H1 (cell line): Measurements from ENCODE around the gene PTMA. TPM values are rescaled to one million over a fixed set of nuclear protein-coding genes. Genes with fewer than 3 reads are reported as not detected.

Experiments used
- CTCF ChIA-PET: fragments of 300-600 bp; sonication (Branson Sonifier 250); formaldehyde crosslinking; loops from one replicate; lab custom pipeline; 2021; ENCODE audit not compliant: partially characterized antibody; lab: Charles Lee
- POLR2A ChIA-PET: fragments of 300-600 bp; sonication (Branson Sonifier 250); formaldehyde crosslinking; loops from one replicate; lab custom pipeline; 2021; ENCODE audit warnings: inconsistent platforms; ENCODE audit not compliant: partially characterized antibody; lab: Charles Lee
- DNase-seq, 2 experiments: peaks; one replicate each; pipeline versions ENCODE4 v3.0.0 to v3.0.0-alpha.2; 2010 to 2022; ENCODE audit warnings: low spot score in 2 of 2, low read depth in 1 of 2, mixed read lengths in 1 of 2
- FAIRE-seq: peaks from 2 replicates; lab custom pipeline; 2011; peaks lifted over from hg19 to GRCh38; lab: Jason Lieb, UNC
- H2AFZ ChIP-seq: 2 replicates; pipeline ENCODE4 v1.8.1; 2012; ENCODE audit warnings: low read length, inconsistent platforms
- H2AK5ac ChIP-seq: 2 replicates; pipeline ENCODE4 v1.6.1; 2013; ENCODE audit warnings: low read depth, low read length
- H2BK120ac ChIP-seq: replicated peaks from 2 replicates; pipeline ENCODE3; 2013; ENCODE audit warnings: low read depth, low read length, inconsistent platforms
- H2BK12ac ChIP-seq: 2 replicates; pipeline ENCODE4 v1.6.1; 2013; ENCODE audit warnings: low read depth, low read length
- H2BK15ac ChIP-seq: 2 replicates; pipeline ENCODE4 v1.6.1; 2013; ENCODE audit warnings: low read length
- H2BK20ac ChIP-seq: 2 replicates; pipeline ENCODE4 v1.6.1; 2013; ENCODE audit warnings: low read length
- H2BK5ac ChIP-seq: 2 replicates; pipeline ENCODE4 v1.6.1; 2013; ENCODE audit warnings: low read depth, low read length
- H3K14ac ChIP-seq: 2 replicates; pipeline ENCODE4 v1.6.1; 2013; ENCODE audit warnings: inconsistent platforms; ENCODE audit not compliant: insufficient read length
- H3K18ac ChIP-seq: 2 replicates; pipeline ENCODE4 v1.6.1; 2013; ENCODE audit warnings: low read length; ENCODE audit errors: extremely low read depth
- H3K23ac ChIP-seq: 2 replicates; pipeline ENCODE4 v1.6.1; 2013; ENCODE audit warnings: inconsistent platforms; ENCODE audit not compliant: insufficient read length
- H3K23me2 ChIP-seq: 2 replicates; pipeline ENCODE4 v1.6.1; 2013; ENCODE audit warnings: low read depth, low read length
- H3K27ac ChIP-seq: 2 replicates; pipeline ENCODE4 v1.6.1; 2011; ENCODE audit warnings: low read depth, low read length, inconsistent platforms
- H3K27me3 ChIP-seq, 4 experiments: replicated peaks in 1 of 4; 1 replicate in 1 of 4; 2 replicates in 3 of 4; pipeline versions ENCODE4 v1.6.1 to v1.8.1; 2011 to 2013; ENCODE audit warnings: low read length in 3 of 4, mild to moderate bottlenecking in 3 of 4, inconsistent platforms in 2 of 4, mixed read lengths in 2 of 4, moderate library complexity in 1 of 4; ENCODE audit not compliant: control insufficient read depth in 3 of 4, insufficient read depth in 3 of 4; ENCODE audit errors: extremely low read depth in 1 of 4
- H3K36me3 ChIP-seq, 4 experiments: 2 replicates each; pipeline versions ENCODE4 v1.6.1 to v1.8.1; 2011 to 2013; ENCODE audit warnings: mild to moderate bottlenecking in 4 of 4, low read length in 3 of 4, moderate library complexity in 2 of 4, control low read depth in 1 of 4, inconsistent platforms in 1 of 4; ENCODE audit not compliant: insufficient read depth in 4 of 4, control insufficient read depth in 2 of 4
- H3K4ac ChIP-seq: replicated peaks from 2 replicates; pipeline ENCODE3; 2013; ENCODE audit warnings: low read length, low read depth, mixed read lengths, inconsistent platforms; ENCODE audit not compliant: insufficient read length
- H3K4me1 ChIP-seq, 4 experiments: replicated peaks in 1 of 4; 1 replicate in 1 of 4; 2 replicates in 3 of 4; pipeline versions ENCODE4 v1.6.1 to v1.8.1; 2011 to 2013; ENCODE audit warnings: low read length in 3 of 4, inconsistent platforms in 2 of 4, mixed read lengths in 1 of 4; ENCODE audit not compliant: insufficient read depth in 4 of 4, control insufficient read depth in 3 of 4
- H3K4me2 ChIP-seq, 2 experiments: 2 replicates each; pipeline versions ENCODE4 v1.6.1 to v1.8.1; 2011 to 2013; ENCODE audit warnings: low read depth in 2 of 2, low read length in 2 of 2, control low read depth in 1 of 2, inconsistent platforms in 1 of 2, mild to moderate bottlenecking in 1 of 2; ENCODE audit not compliant: insufficient read depth in 1 of 2
- H3K4me3 ChIP-seq, 4 experiments: fragments of 200-600, 300-600 bp in 1 of 4; sonication (generic), shearing (Covaris generic), sonication (Bioruptor Twin) in 1 of 4; 2 replicates each; pipeline versions ENCODE4 v1.5.1 to v1.8.1; 2011 to 2016; ENCODE audit warnings: low read length in 4 of 4, low read depth in 3 of 4, control low read depth in 2 of 4, inconsistent platforms in 2 of 4, mild to moderate bottlenecking in 2 of 4, mixed read lengths in 1 of 4, moderate library complexity in 1 of 4; ENCODE audit not compliant: insufficient read depth in 2 of 4; ENCODE audit errors: extremely low read depth in 1 of 4
- H3K56ac ChIP-seq: replicated peaks from 2 replicates; pipeline ENCODE3; 2013; ENCODE audit warnings: low read depth, mild to moderate bottlenecking, mixed read lengths, low read length, inconsistent platforms; ENCODE audit not compliant: insufficient read length
- H3K79me1 ChIP-seq: 2 replicates; pipeline ENCODE4 v1.6.1; 2013; ENCODE audit warnings: low read depth, low read length, control low read depth
- H3K79me2 ChIP-seq, 2 experiments: 2 replicates each; pipeline versions ENCODE4 v1.6.1 to v1.8.1; 2012 to 2013; ENCODE audit warnings: low read length in 2 of 2, mild to moderate bottlenecking in 2 of 2, inconsistent platforms in 1 of 2; ENCODE audit not compliant: insufficient read depth in 2 of 2, control insufficient read depth in 1 of 2
- H3K9ac ChIP-seq, 4 experiments: replicated peaks in 1 of 4; 1 replicate in 1 of 4; 2 replicates in 3 of 4; pipeline versions ENCODE4 v1.6.1 to v1.8.1; 2011 to 2013; ENCODE audit warnings: low read depth in 3 of 4, low read length in 3 of 4, control low read depth in 2 of 4, mild to moderate bottlenecking in 2 of 4, moderate library complexity in 2 of 4, inconsistent platforms in 1 of 4; ENCODE audit errors: extremely low read depth in 1 of 4
- H3K9me3 ChIP-seq, 2 experiments: 2 replicates each; pipeline versions ENCODE4 v1.6.1 to v1.8.1; 2012 to 2013; ENCODE audit warnings: mild to moderate bottlenecking in 2 of 2, moderate library complexity in 2 of 2, control low read depth in 1 of 2, inconsistent platforms in 1 of 2, low read depth in 1 of 2, low read length in 1 of 2, mixed read lengths in 1 of 2; ENCODE audit not compliant: insufficient read depth in 2 of 2
- H4K20me1 ChIP-seq, 2 experiments: replicated peaks in 1 of 2; 2 replicates each; pipeline versions ENCODE3 to v1.8.1; 2011 to 2013; ENCODE audit warnings: inconsistent platforms in 2 of 2, low read length in 2 of 2, mild to moderate bottlenecking in 1 of 2; ENCODE audit not compliant: insufficient read depth in 2 of 2, control insufficient read depth in 1 of 2
- H4K5ac ChIP-seq: 2 replicates; pipeline ENCODE4 v1.6.1; 2013; ENCODE audit warnings: low read length, low read depth, mixed read lengths, inconsistent platforms; ENCODE audit not compliant: insufficient read length
- H4K8ac ChIP-seq: 2 replicates; pipeline ENCODE4 v1.8.0; 2013; ENCODE audit warnings: mild to moderate bottlenecking, moderate library complexity, low read length, inconsistent platforms; ENCODE audit not compliant: insufficient read depth; ENCODE audit errors: extremely low read depth
- H4K91ac ChIP-seq: replicated peaks from 2 replicates; pipeline ENCODE3; 2013; ENCODE audit warnings: low read length, mixed read lengths, inconsistent platforms; ENCODE audit not compliant: insufficient read length
- ASH2L ChIP-seq: fragments of 200-600, 300-600 bp; sonication (generic); IDR thresholded peaks from one replicate; pipeline ENCODE4 v1.7.1; 2017; ENCODE audit warnings: low read length
- CBX5 ChIP-seq: fragments of 300-800, 300-1000 bp; sonication (generic); IDR thresholded peaks from 2 replicates; pipeline ENCODE4 v1.7.1; 2016; ENCODE audit warnings: antibody characterized with exemption, low read length, low read depth
- EZH2 ChIP-seq: fragments of 200-600 bp; sonication (generic); IDR thresholded peaks from 2 replicates; pipeline ENCODE4 v1.7.1; 2012; ENCODE audit warnings: low read depth, mild to moderate bottlenecking, moderate library complexity, low read length, inconsistent platforms; ENCODE audit not compliant: severe bottlenecking
- HDAC2 ChIP-seq, 2 experiments: fragments of 300-600 bp in 1 of 2; sonication (generic) in 1 of 2; IDR thresholded peaks; 2 replicates each; pipeline ENCODE4 v1.6.1; 2011 to 2012; ENCODE audit warnings: low read depth in 2 of 2, low read length in 2 of 2, mild to moderate bottlenecking in 2 of 2, moderate library complexity in 2 of 2, borderline replicate concordance in 1 of 2, inconsistent platforms in 1 of 2
- KDM4A ChIP-seq: IDR thresholded peaks from one replicate; pipeline ENCODE4 v1.7.1; 2012; ENCODE audit warnings: low read depth, mild to moderate bottlenecking, moderate library complexity, low read length, inconsistent platforms; ENCODE audit not compliant: severe bottlenecking
- KDM5A ChIP-seq: fragments of 200-600 bp; IDR thresholded peaks from 2 replicates; pipeline ENCODE4 v1.7.1; 2012; ENCODE audit warnings: mild to moderate bottlenecking, low read length, inconsistent platforms, mixed read lengths
- MAFK ChIP-seq: IDR thresholded peaks from 2 replicates; pipeline ENCODE4 v1.6.1; 2012; ENCODE audit warnings: low read depth, mild to moderate bottlenecking, improper control_type of control experiment, low read length
- NRF1 ChIP-seq: IDR thresholded peaks from 2 replicates; pipeline ENCODE4 v1.6.1; 2011; ENCODE audit warnings: mild to moderate bottlenecking, low read depth, low read length, improper control_type of control experiment
- PHF8 ChIP-seq: fragments of 200-600 bp; sonication (generic); conservative IDR thresholded peaks from 2 replicates; pipeline ENCODE4 v1.7.1; 2012; ENCODE audit warnings: low read depth, mild to moderate bottlenecking, inconsistent platforms, low read length, moderate library complexity
- POU5F1 ChIP-seq: IDR thresholded peaks from 2 replicates; pipeline ENCODE4 v1.6.1; 2011; ENCODE audit warnings: low read depth, mild to moderate bottlenecking, low read length, moderate library complexity
- SP1 ChIP-seq: IDR thresholded peaks from 2 replicates; pipeline ENCODE4 v1.6.1; 2011; ENCODE audit warnings: low read depth, low read length
- TAF7 ChIP-seq: optimal IDR thresholded peaks from 2 replicates; pipeline ENCODE3; 2011; ENCODE audit warnings: low read depth, mild to moderate bottlenecking, inconsistent platforms, low read length, moderate library complexity, borderline replicate concordance
- WGBS, 2 experiments: shearing (Covaris generic) in 1 of 2; methylation state at CpG; one replicate each; pipeline versions ENCODE4 v1.1.6 to v1.1.7; 2013 to 2015; ENCODE audit warnings: low lambda C conversion rate in 2 of 2, mixed read lengths in 2 of 2, inconsistent platforms in 1 of 2, low coverage in 1 of 2, missing lambda C conversion rate in 1 of 2; ENCODE audit not compliant: insufficient replicate concordance in 2 of 2, insufficient coverage in 1 of 2, insufficient read length in 1 of 2; ENCODE audit errors: extremely low coverage in 1 of 2, missing lambda C conversion rate in 1 of 2; 5-methylcytosine and 5-hydroxymethylcytosine counted together
- polyA plus RNA-seq, 7 experiments: library from polyadenylated mRNA; depleted of rRNA in 3 of 7; stranded (reverse) in 5 of 7; unstranded in 2 of 7; fragments of >200 nt in 5 of 7; fragments of 200-250 nt in 2 of 7; gene quantifications; 1 replicate in 5 of 7; 2 replicates in 1 of 7; 4 replicates in 1 of 7; pipeline versions ENCODE4 v1.2.1 to v1.2.3, GENCODE V29; 2011 to 2013; ENCODE audit warnings: missing spikeins in 2 of 7, mixed read lengths in 2 of 7
- total RNA-seq: library from RNA; stranded (reverse); fragmentation: NEBNext Ultra II Directional; extraction: Animal tissue kit (Norgen Biotek cat#: 25700); gene quantifications from 2 replicates; pipeline ENCODE4 v1.2.1, GENCODE V29; 2021

PTMA gene
- total and polyA plus RNA-seq, 2 of the 8 experiments (the other 6 are each of a cell fraction or from before 2014, with no cell fraction given), result 683 to 2,680 TPM

GRCh38 chr2:231687133-231687852 is 21.0 kb upstream of the PTMA start:
- peak overlapping the region; percentile 98 for H3K4ac ChIP-seq
- peak overlapping the region in 3 of 4 experiments; percentile 51 to 62 (median 59); a peak in 5 of 7 replicates for H3K9ac ChIP-seq
- no peaks in the 10 kb centered on the region for H3K36me3 ChIP-seq
- no peaks in the 10 kb centered on the region for H3K79me2 ChIP-seq
- peak overlapping the region; percentile 55 for H2BK120ac ChIP-seq
- 33% methylated on average over 14 of the region's 14 CpGs; no CpG with 5 or more reads in 1 of the 2 experiments for WGBS, 2 experiments
- peak overlapping the region; percentile 43 for H3K56ac ChIP-seq
- DNase-seq (peak; percentile 75 to 93), FAIRE-seq (peak; percentile 84)
- peak overlapping the region; percentile 96 for H4K8ac ChIP-seq
- H2BK12ac ChIP-seq, result peak overlapping the region; percentile 100
- H4K91ac ChIP-seq, result peak overlapping the region; percentile 99
- no peaks in the 10 kb centered on the region for H3K27me3 ChIP-seq
- H3K4me3 ChIP-seq, result peak overlapping the region; percentile 16 to 54 (median 32); a peak in 7 of 8 replicates
- peak overlapping the region; percentile 100; the same call in 1 of the 2 replicates for H2BK20ac ChIP-seq
- H2BK15ac ChIP-seq, result peak overlapping the region; percentile 100
- peak overlapping the region; percentile 46 for H3K27ac ChIP-seq
- ChIA-PET POLR2A (interaction anchor here (0.8 to 27.8 kb wide), 17 partner anchors 10 to 115 kb away, joined by 3 to 1080 read pairs (median 3); partner anchors contain the start of genes COPS7B and PTMA), CTCF (interaction anchor here (0.6 to 31.4 kb wide), 16 partner anchors 7 to 99 kb away, joined by 3 to 555 read pairs (median 12); partner anchors contain the start of genes COPS7B and PTMA)
- H3K23ac ChIP-seq, result no peak overlapping the region
- peak overlapping the region; percentile 82 for H4K5ac ChIP-seq
- peaks cover 4 to 42% (median 21%) of the 10 kb centered on the region in 4 experiments for H3K4me1 ChIP-seq
- H3K9me3 ChIP-seq, result no peaks in the 10 kb centered on the region
- no peaks in the 10 kb centered on the region for H3K79me1 ChIP-seq
- peak overlapping the region; percentile 98 for H3K18ac ChIP-seq
- H4K20me1 ChIP-seq, result no peaks in the 10 kb centered on the region
- H2AK5ac ChIP-seq, result peak overlapping the region; percentile 98
- no peak overlapping the region for H2AFZ ChIP-seq
- peak overlapping the region; percentile 96 for H2BK5ac ChIP-seq
- no peak overlapping the region for H3K14ac ChIP-seq
- H3K23me2 ChIP-seq, result no peaks in the 10 kb centered on the region; the same call in 1 of the 2 replicates
- peak overlapping the region; percentile 43 to 72 for H3K4me2 ChIP-seq
- TF ChIP-seq HDAC2 (IDR thresholded peaks at IDR 0.05; ENCODE audit: borderline replicate concordance in 1 of 2, low read depth in 2 of 2, low read length in 2 of 2) (no peak), KDM5A (no peak), NRF1 (no peak), SP1 (no peak), KDM4A (no peak), MAFK (no peak), CBX5 (no peak), EZH2 (no peak), POU5F1 (no peak), PHF8 (peak; percentile 57), ASH2L (peak; percentile 21), TAF7 (peak; percentile 51)
